ENCODE measurements around the gene COX15.
"Not testable (repeated sequence)": the region's sequence is repeated elsewhere in the genome, so short reads cannot be mapped to it uniquely, and the experiment has no call there.

Gene COX15

GRCh38 chr10:99740933-99741559, 9.1 kb upstream of the COX15 start:
- no peak for DNase-seq (ENCODE audit: low read depth, low spot score)

- DNase-seq (ENCODE audit: low read depth, low spot score), result no peak
Measured at GRCh38 chr10:99740260-99740659, 8.3 kb upstream of the COX15 start.

DNA sequence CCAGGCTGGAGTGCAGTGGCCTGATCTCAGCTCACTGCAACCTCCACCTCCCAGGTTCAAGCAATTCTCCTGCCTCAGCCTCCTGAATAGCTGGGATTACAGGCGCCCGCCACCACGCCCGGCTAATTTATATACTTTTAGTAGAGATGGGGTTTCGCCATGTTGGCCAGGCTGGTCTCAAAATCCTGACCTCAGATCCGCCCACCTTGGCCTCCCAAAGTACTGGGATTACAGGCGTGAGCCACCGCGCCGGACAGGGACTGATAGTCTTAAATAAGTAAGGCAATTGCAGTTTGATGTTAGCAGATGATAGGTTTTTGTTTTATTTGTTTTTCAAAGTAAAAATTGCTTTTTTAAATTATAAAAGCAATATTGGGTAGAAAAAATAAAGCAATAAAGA, 2.2 kb upstream of the COX15 start:
- not testable (repeated sequence) for DNase-seq (ENCODE audit: low read depth, low spot score)

DNA sequence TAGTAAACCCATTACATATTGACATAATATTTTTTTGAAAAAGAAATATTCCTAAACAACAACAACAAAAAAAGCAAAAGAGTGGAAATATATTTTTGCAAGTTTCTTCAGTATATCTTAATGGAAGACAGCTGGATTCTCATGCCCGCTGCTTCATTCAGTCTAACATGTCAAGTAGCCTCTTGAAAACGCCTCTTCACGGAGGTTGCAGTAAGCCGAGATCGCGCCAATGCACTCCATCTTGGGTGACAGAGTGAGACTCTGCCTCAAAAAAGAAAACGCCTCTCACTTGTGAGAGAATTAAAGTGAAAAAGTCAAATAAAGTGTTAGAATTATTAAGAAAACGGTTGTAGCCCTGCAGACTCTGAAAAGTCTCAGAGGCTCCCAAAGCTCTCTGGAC, 1.4 kb upstream of the COX15 start:
- no peak for DNase-seq (ENCODE audit: low read depth, low spot score)

GRCh38 chr10:99731306-99732032, 458 bp downstream of the COX15 start:
- no peak for DNase-seq (ENCODE audit: low read depth, low spot score)

DNA sequence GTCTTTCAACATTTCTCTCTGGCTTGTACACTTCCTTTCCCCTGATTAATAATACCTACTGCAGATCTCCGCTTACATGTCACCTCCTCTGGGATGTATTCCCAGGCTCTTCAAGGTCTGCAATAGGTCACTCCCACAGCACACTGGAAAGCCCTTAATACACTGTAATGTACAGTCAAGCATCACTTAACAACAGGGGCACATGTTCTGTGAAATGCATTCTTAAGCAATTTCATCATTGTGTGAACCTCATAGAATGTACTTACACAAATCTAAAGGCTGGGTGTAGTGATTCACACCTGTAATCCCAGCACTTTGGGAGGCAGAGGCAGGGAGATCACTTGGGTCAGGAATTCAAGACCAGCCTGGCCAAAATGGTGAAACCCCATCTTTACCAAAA, 1.9 kb downstream of the COX15 start:
- DNase-seq (ENCODE audit: low read depth, low spot score), result no peak

GRCh38 chr10:99720387-99720786, 11.5 kb downstream of the COX15 start:
- DNase-seq (ENCODE audit: low read depth, low spot score), result no peak

- DNase-seq (ENCODE audit: low read depth, low spot score), result no peak
Measured at GRCh38 chr10:99714446-99714845, 17.5 kb downstream of the COX15 start.

DNA sequence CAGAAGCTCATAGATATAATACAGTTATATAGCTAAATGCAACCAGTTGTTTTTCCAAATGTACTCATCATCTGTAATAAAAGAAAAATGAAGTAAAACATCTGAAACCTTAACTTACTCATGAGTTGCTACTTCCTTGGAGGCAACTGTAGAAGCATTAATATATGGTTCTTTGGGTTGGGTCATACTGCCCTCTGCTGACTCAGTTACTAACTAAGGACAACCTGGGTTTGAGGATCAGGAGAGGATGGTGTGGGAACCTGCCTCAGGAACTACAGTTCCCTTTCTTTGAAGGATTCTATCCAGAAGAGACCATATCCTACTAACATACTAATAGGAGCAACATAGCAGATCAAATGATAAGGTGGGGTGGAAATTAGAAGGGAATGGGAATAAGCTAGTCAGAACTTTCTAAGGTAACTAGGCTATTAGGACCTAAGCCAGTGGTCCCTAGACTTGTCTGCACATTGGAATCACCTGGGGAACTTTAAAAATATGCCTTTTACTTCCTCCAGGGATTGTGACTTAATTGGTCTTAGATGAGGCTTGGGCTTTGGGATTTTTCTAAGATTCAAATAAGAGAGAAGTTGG, 20.7 kb downstream of the COX15 start:
- DNase-seq (ENCODE audit: low read depth, low spot score), result no peak

DNA sequence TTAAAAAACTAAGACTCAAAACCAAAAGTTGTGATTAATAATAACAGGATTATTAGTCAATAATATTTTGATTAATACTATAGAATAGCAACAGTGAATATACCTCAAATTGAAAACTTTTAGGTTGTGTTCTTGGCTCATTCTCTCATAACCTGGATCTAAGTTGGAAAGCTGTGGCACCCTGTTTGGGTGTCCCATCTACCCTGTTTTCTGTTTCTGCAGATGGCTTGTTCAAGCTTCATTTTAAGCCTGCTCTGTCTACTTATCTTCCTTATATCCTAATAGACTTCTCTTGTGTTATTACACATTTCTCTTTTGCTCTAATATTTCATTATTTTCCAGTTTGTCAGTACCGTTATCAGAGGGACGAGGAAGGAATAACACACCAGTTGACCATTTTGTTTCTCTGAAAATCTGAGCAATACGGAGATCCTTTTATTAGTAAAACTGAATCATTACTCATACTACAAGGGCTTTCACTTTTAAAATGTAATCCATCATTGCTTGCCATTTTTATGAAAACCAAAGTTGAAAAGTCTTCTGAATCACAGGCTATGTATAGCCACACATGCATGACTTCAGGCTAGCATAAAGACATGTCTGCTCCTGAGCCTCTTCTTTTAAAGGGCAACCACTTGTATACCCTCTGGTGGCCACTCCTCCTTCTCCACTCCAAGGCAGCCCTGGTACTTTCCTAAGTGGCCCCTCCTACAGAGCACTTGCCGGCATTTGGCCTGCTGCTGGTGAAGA, 22.3 kb downstream of the COX15 start:
- DNase-seq (ENCODE audit: low read depth, low spot score), result no peak

DNA sequence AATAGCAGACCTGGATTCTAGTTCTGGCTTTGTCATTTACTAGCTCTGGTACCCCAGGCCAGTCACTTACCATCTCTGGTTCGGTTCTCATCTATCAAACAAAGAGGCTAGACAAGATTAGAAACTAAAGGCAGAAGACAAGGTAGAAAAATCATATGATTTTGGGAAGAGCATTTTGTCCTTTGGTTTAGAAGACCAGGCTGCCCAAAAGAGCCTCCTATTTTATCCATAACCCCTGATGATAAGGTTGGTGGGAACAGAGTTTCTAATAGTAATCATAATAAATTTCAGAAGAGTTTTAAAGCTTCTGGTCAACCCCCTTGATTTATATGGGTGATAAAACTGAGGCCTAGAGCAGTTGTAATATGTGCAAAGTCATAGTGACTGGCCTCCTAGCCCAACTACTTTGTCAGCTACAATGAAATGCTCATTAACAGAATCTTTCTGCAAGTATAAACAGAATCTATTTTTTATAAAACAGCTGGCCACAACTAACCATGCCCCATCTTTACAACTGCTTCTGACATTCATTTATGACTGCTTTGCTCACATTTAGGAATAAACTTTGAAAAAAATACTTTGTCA, 23.4 kb downstream of the COX15 start:
- no peak for DNase-seq (ENCODE audit: low read depth, low spot score)

GRCh38 chr10:99700649-99701048, 31.3 kb downstream of the COX15 start:
- DNase-seq (ENCODE audit: low read depth, low spot score), result no peak

- DNase-seq (ENCODE audit: low read depth, low spot score), result no peak
Measured at GRCh38 chr10:99698504-99699080, 33.3 kb downstream of the COX15 start.

DNA sequence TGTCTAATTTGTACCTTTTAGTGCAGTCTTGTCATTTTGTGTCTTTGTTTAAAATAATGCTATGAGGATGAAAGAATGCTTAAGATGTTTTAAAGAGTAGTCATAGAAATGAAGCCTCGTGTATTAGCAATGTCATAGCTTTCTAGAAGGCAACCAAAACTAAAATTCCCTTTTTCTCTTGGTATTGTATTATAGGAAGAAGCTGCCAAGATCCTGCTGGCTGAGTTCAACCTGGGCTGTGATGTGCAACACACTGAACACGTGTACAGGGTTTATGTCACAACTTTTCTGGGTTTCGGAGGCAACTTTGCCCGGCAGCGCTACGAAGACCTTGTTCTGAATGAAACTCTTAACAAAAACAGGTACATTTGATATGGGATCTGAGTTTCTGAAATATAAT, 36.2 kb downstream of the COX15 start:
- DNase-seq (ENCODE audit: low read depth, low spot score), result no peak

GRCh38 chr10:99693933-99694583, 37.9 kb downstream of the COX15 start:
- no peak for DNase-seq (ENCODE audit: low read depth, low spot score)

DNA sequence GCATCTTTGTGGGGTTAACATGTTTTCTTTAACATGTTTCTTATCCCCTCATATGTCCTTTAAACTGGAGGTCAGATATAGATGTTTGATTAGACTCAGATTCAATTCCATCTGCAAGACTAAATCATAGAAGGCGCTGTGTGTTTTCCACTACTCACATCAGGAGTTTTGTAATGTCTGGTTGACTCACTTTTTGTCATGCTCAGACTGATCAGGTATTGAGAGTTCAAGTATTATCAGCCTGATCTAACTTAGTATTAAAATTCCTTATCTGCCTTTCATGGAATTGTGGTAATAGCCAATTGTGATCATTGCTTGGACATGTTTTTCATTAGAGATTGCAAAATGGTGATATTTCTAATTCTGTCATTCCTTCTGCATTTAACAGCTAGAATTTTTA, 42.5 kb downstream of the COX15 start:
- DNase-seq (ENCODE audit: low read depth, low spot score), result no peak

GRCh38 chr10:99685597-99685967, 46.3 kb downstream of the COX15 start:
- DNase-seq (ENCODE audit: low read depth, low spot score), result no peak

GRCh38 chr10:99682752-99683151, 49.2 kb downstream of the COX15 start:
- no peak for DNase-seq (ENCODE audit: low read depth, low spot score)

All from smooth muscle cell of the brain vasculature (primary cell).